Measurements from ENCODE around the gene BDKRB1. TPM values are rescaled to one million over a fixed set of nuclear protein-coding genes. Genes with fewer than 3 reads are reported as not detected.

Gene BDKRB1
- total and polyA plus RNA-seq, 10 of the 15 experiments (the other 5 are each of a cell fraction or from before 2014, with no cell fraction given) = 0.21 TPM; not detected in 9

DNA sequence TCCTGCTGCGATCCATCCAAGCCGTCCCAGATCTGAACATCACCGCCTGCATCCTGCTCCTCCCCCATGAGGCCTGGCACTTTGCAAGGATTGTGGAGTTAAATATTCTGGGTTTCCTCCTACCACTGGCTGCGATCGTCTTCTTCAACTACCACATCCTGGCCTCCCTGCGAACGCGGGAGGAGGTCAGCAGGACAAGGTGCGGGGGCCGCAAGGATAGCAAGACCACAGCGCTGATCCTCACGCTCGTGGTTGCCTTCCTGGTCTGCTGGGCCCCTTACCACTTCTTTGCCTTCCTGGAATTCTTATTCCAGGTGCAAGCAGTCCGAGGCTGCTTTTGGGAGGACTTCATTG, 8.2 kb downstream of the BDKRB1 start:
- intact Hi-C loops (cut with micrococcal nuclease; ENCODE audit: unreplicated experiment) = no loop called here
- no peaks in the 10 kb centered on the region for H4K20me1 ChIP-seq (ENCODE audit: control insufficient read depth, insufficient read depth)
- WGBS (ENCODE audit: insufficient coverage, insufficient replicate concordance, low lambda C conversion rate, missing lambda C conversion rate) = 80% methylated on average over 14 of the region's 14 CpGs
- FAIRE-seq (no peak), DNase-seq (ENCODE audit: low read depth, low spot score) (no peak), ATAC-seq (no peak)
- no peaks in the 10 kb centered on the region for H3K4me1 ChIP-seq (ENCODE audit: control insufficient read depth, insufficient read depth, low read length)
- ChIA-PET CTCF (no interaction called here), POLR2A (no interaction called here), SMC1A (ENCODE audit: uncharacterized antibody, unreplicated experiment) (no interaction called here), RAD21 (ENCODE audit: unreplicated experiment) (no interaction called here)
- no peak overlapping the region for H3K9ac ChIP-seq (ENCODE audit: control insufficient read depth, insufficient read depth, low read length)
- no peak overlapping the region for H3K4me3 ChIP-seq
- peaks cover 2 to 5% of the 10 kb centered on the region in 2 experiments; a peak in 3 of 4 replicates for H3K27me3 ChIP-seq (replicated peaks in 1 of 2; ENCODE audit: control insufficient read depth in 2 of 2, insufficient read depth in 2 of 2, low read length in 1 of 2)
- in situ Hi-C loops (cut with MboI) = no loop called here
- H3K36me3 ChIP-seq (ENCODE audit: control insufficient read depth in 2 of 2, insufficient read depth in 2 of 2, low read length in 1 of 2) = no peaks in the 10 kb centered on the region
- TF ChIP-seq KAT2A (conservative IDR thresholded peaks at IDR 0.05; ENCODE audit: control insufficient read depth, low read depth, low read length) (no peak), POLR2AphosphoS2 (IDR thresholded peaks at IDR 0.05; ENCODE audit: low read depth, low read length) (no peak), SIX5 (IDR thresholded peaks at IDR 0.05; ENCODE audit: low read depth, low read length, severe bottlenecking) (no peak)
- H3K4me2 ChIP-seq (ENCODE audit: control insufficient read depth, insufficient read depth) = no peak overlapping the region
- no TSS peak for BruUV-seq (replicated peaks)
- no peak overlapping the region for H2AFZ ChIP-seq (ENCODE audit: control insufficient read depth, low read depth, low read length)
- no peak overlapping the region for H3K27ac ChIP-seq (ENCODE audit: control insufficient read depth, insufficient read depth)
- H3K9me3 ChIP-seq (replicated peaks; ENCODE audit: control insufficient read depth, insufficient read depth, low read length) = no peaks in the 10 kb centered on the region
- H3K79me2 ChIP-seq (ENCODE audit: control insufficient read depth, insufficient read depth, low read length) = no peaks in the 10 kb centered on the region

DNA sequence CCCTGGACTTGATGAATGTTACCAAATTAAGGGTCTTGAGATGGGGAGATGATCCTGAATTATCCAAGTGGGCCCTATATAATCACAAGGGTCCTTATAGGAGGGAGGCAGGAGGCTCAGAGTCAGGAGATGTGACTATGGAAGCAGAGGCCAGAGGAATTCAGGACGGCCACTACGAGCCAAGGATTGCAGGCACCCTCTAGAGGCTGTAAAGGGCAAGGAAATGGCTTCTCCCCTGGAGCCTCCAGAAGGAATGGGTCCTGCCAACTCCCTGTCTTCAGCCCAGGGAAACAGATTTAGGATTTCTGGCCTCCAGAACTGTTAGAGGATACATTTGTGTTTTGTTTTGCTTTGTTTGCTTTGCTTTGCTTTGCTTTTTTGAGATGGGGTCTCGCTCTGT, 8.8 kb downstream of the BDKRB1 start:
- no peaks in the 10 kb centered on the region for H3K79me2 ChIP-seq (ENCODE audit: control insufficient read depth, insufficient read depth, low read length)
- no peaks in the 10 kb centered on the region for H3K9me3 ChIP-seq (replicated peaks; ENCODE audit: control insufficient read depth, insufficient read depth, low read length)
- SMC1A ChIA-PET (ENCODE audit: uncharacterized antibody, unreplicated experiment) = interaction anchor here (0.6 kb wide), 1 partner anchor 128 kb away, joined by 3 read pairs; no protein-coding TSS in a partner anchor
- H3K4me2 ChIP-seq (ENCODE audit: control insufficient read depth, insufficient read depth) = no peak overlapping the region
- H2AFZ ChIP-seq (ENCODE audit: control insufficient read depth, low read depth, low read length) = no peak overlapping the region
- H4K20me1 ChIP-seq (ENCODE audit: control insufficient read depth, insufficient read depth) = no peaks in the 10 kb centered on the region
- DNase-seq (ENCODE audit: low read depth, low spot score) (no peak), FAIRE-seq (no peak), ATAC-seq (no peak)
- BruUV-seq (replicated peaks) = no TSS peak
- RAD21 ChIA-PET (ENCODE audit: unreplicated experiment) = no interaction called here
- CTCF ChIA-PET = no interaction called here
- 44% methylated on average over 3 of the region's 3 CpGs for WGBS (ENCODE audit: insufficient coverage, insufficient replicate concordance, low lambda C conversion rate, missing lambda C conversion rate)
- peaks cover 2 to 5% of the 10 kb centered on the region in 2 experiments; a peak in 3 of 4 replicates for H3K27me3 ChIP-seq (replicated peaks in 1 of 2; ENCODE audit: control insufficient read depth in 2 of 2, insufficient read depth in 2 of 2, low read length in 1 of 2)
- no peak overlapping the region for H3K9ac ChIP-seq (ENCODE audit: control insufficient read depth, insufficient read depth, low read length)
- POLR2A ChIA-PET = no interaction called here
- TF ChIP-seq KLF5 (IDR thresholded peaks at IDR 0.05; ENCODE audit: partially characterized antibody) (no peak), KDM1A (IDR thresholded peaks at IDR 0.05; ENCODE audit: borderline replicate concordance) (no peak), RAD21 (IDR thresholded peaks at IDR 0.05; ENCODE audit: insufficient read depth, low read depth, low read length) (0 out of 2 replicates have a peak, but pooled peaks have one; percentile 14)
- TF ChIP-seq, protein P1, sequence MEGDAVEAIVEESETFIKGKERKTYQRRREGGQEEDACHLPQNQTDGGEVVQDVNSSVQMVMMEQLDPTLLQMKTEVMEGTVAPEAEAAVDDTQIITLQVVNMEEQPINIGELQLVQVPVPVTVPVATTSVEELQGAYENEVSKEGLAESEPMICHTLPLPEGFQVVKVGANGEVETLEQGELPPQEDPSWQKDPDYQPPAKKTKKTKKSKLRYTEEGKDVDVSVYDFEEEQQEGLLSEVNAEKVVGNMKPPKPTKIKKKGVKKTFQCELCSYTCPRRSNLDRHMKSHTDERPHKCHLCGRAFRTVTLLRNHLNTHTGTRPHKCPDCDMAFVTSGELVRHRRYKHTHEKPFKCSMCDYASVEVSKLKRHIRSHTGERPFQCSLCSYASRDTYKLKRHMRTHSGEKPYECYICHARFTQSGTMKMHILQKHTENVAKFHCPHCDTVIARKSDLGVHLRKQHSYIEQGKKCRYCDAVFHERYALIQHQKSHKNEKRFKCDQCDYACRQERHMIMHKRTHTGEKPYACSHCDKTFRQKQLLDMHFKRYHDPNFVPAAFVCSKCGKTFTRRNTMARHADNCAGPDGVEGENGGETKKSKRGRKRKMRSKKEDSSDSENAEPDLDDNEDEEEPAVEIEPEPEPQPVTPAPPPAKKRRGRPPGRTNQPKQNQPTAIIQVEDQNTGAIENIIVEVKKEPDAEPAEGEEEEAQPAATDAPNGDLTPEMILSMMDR (IDR thresholded peaks at IDR 0.05 in 2 of 3, conservative IDR thresholded peaks at IDR 0.05 in 1 of 3; ENCODE audit: control insufficient read depth in 2 of 3, extremely low read depth in 1 of 3, insufficient read depth in 1 of 3, low read depth in 3 of 3, low read length in 3 of 3) = 0 out of 6 replicates have a peak, but pooled peaks have one; percentile 1 to 9 (median 5)
- intact Hi-C loops (cut with micrococcal nuclease; ENCODE audit: unreplicated experiment) (no loop called here), in situ Hi-C loops (cut with MboI) (no loop called here)
- no peaks in the 10 kb centered on the region for H3K36me3 ChIP-seq (ENCODE audit: control insufficient read depth in 2 of 2, insufficient read depth in 2 of 2, low read length in 1 of 2)
- no peak overlapping the region for H3K27ac ChIP-seq (ENCODE audit: control insufficient read depth, insufficient read depth)
- no peak overlapping the region for H3K4me3 ChIP-seq
- no peaks in the 10 kb centered on the region for H3K4me1 ChIP-seq (ENCODE audit: control insufficient read depth, insufficient read depth, low read length)
